Measurements from ENCODE around the gene ARHGAP26.
"Not testable (repeated sequence)": the region's sequence is repeated elsewhere in the genome, so short reads cannot be mapped to it uniquely, and the experiment has no call there.

ARHGAP26 gene

GRCh38 chr5:143186623-143187022 lies 416.4 kb downstream of the ARHGAP26 start:
- DNase-seq (ENCODE audit: low spot score) = no peak

- DNase-seq (ENCODE audit: low spot score) = no peak
These were observed 417.3 kb downstream of the ARHGAP26 start for GRCh38 chr5:143187495-143187894.

- no peak for DNase-seq (ENCODE audit: low spot score)
These were observed 417.9 kb downstream of the ARHGAP26 start for GRCh38 chr5:143188083-143188482.

- DNase-seq (ENCODE audit: low spot score) = no peak
These were observed 418.5 kb downstream of the ARHGAP26 start for GRCh38 chr5:143188692-143189091.

- no peak for DNase-seq (ENCODE audit: low spot score)
These were observed 420.2 kb downstream of the ARHGAP26 start for GRCh38 chr5:143190260-143190810.

GRCh38 chr5:143191720-143192119 lies 421.5 kb downstream of the ARHGAP26 start:
- DNase-seq (ENCODE audit: low spot score) = no peak

- DNase-seq (ENCODE audit: low spot score) = no peak
These were observed 422.2 kb downstream of the ARHGAP26 start for GRCh38 chr5:143192191-143192900.

GRCh38 chr5:143194206-143194605 lies 424.0 kb downstream of the ARHGAP26 start:
- DNase-seq (ENCODE audit: low spot score) = no peak

GRCh38 chr5:143194713-143195112 lies 424.5 kb downstream of the ARHGAP26 start:
- no peak for DNase-seq (ENCODE audit: low spot score)

GRCh38 chr5:143195491-143195890 lies 425.3 kb downstream of the ARHGAP26 start:
- no peak for DNase-seq (ENCODE audit: low spot score)

- DNase-seq (ENCODE audit: low spot score) = no peak
These were observed 426.6 kb downstream of the ARHGAP26 start for GRCh38 chr5:143196601-143197259.

- no peak for DNase-seq (ENCODE audit: low spot score)
These were observed 427.1 kb downstream of the ARHGAP26 start for GRCh38 chr5:143197260-143197656.

GRCh38 chr5:143198332-143198731 lies 428.2 kb downstream of the ARHGAP26 start:
- no peak for DNase-seq (ENCODE audit: low spot score)

- no peak for DNase-seq (ENCODE audit: low spot score)
These were observed 429.0 kb downstream of the ARHGAP26 start for GRCh38 chr5:143199161-143199560.

GRCh38 chr5:143199843-143200242 lies 429.7 kb downstream of the ARHGAP26 start:
- no peak for DNase-seq (ENCODE audit: low spot score)

- no peak for DNase-seq (ENCODE audit: low spot score)
These were observed 430.7 kb downstream of the ARHGAP26 start for GRCh38 chr5:143200781-143201398.

- no peak for DNase-seq (ENCODE audit: low spot score)
These were observed 431.4 kb downstream of the ARHGAP26 start for GRCh38 chr5:143201589-143201988.

GRCh38 chr5:143203301-143203956 lies 433.3 kb downstream of the ARHGAP26 start:
- DNase-seq (ENCODE audit: low spot score) = not testable (repeated sequence)

- DNase-seq (ENCODE audit: low spot score) = no peak
These were observed 434.5 kb downstream of the ARHGAP26 start for GRCh38 chr5:143204474-143205246.

- DNase-seq (ENCODE audit: low spot score) = no peak
These were observed 435.2 kb downstream of the ARHGAP26 start for GRCh38 chr5:143205386-143205785.

GRCh38 chr5:143205883-143206195 lies 435.7 kb downstream of the ARHGAP26 start:
- DNase-seq (ENCODE audit: low spot score) = no peak
